Fibroblast of the aortic adventitia (primary cell): ENCODE data around the gene DCC. TPM values are rescaled to one million over a fixed set of nuclear protein-coding genes. Genes with fewer than 3 reads are reported as not detected.

Experiments
- DNase-seq: peaks from one replicate; pipeline ENCODE4 v3.0.0-alpha.2; 2010; ENCODE audit warnings: low read depth
- H3K4me3 ChIP-seq: 2 replicates; pipeline ENCODE4 v1.5.1; 2011; ENCODE audit warnings: low read depth, mild to moderate bottlenecking, control low read depth, low read length, moderate library complexity
- total RNA-seq: library from RNA; depleted of rRNA; stranded (reverse); fragments of >200 nt; gene quantifications from 2 replicates; pipeline ENCODE4 v1.2.3, GENCODE V29; 2012; ENCODE audit warnings: low replicate concordance
- TF ChIP-seq, protein P1 (sequence below): IDR thresholded peaks from 2 replicates; pipeline ENCODE4 v1.5.1; 2011; ENCODE audit warnings: mild to moderate bottlenecking, low read length, control low read depth, inconsistent platforms; ENCODE audit not compliant: insufficient read depth

Gene DCC
- total RNA-seq, 1 donor, result 0.09 TPM

DNA sequence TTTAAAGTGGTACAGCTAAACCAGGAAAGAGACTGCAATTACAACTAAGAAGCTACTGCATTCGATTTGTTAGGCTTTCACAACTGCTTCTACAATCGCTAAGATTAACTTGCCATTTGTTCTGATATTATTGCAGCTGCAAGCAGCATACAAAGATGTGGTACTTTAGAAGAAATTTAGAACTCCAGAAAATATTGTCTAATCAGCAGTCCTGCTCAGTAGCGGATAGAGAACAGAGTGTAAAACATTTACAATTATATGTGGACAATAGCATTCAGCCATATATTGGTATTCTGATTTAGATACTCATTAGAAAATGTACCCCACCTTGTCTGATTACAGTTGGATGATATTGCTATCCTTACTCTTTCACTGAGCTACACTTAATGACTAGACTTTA, 265.3 kb downstream of the DCC start:
- TF ChIP-seq, protein P1, sequence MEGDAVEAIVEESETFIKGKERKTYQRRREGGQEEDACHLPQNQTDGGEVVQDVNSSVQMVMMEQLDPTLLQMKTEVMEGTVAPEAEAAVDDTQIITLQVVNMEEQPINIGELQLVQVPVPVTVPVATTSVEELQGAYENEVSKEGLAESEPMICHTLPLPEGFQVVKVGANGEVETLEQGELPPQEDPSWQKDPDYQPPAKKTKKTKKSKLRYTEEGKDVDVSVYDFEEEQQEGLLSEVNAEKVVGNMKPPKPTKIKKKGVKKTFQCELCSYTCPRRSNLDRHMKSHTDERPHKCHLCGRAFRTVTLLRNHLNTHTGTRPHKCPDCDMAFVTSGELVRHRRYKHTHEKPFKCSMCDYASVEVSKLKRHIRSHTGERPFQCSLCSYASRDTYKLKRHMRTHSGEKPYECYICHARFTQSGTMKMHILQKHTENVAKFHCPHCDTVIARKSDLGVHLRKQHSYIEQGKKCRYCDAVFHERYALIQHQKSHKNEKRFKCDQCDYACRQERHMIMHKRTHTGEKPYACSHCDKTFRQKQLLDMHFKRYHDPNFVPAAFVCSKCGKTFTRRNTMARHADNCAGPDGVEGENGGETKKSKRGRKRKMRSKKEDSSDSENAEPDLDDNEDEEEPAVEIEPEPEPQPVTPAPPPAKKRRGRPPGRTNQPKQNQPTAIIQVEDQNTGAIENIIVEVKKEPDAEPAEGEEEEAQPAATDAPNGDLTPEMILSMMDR, result no peak
- DNase-seq, result no peak

DNA sequence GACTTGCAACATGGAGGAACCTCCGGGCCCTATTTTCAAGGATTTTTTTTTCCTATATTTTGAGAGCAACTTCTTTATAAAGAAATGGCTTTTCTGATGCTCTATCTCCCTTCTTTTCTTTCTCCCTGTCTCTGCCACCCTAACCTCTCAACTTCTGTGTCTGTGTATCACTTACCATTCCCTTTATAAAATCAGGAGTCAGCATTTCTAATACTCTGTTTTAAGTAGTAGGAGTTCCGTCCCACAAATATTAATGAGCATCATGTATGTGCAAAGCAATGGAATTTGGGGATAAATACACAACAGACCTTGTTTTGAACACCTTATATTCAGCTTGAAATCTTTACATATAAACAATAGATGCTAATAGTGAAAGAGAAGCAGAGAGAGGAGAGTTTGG, 268.0 kb downstream of the DCC start:
- TF ChIP-seq, protein P1, result no peak
- no peak overlapping the region for H3K4me3 ChIP-seq
- no peak for DNase-seq

More for the DNA sequence above, 265.3 kb downstream of the DCC start:
- H3K4me3 ChIP-seq, result no peak overlapping the region

DNA sequence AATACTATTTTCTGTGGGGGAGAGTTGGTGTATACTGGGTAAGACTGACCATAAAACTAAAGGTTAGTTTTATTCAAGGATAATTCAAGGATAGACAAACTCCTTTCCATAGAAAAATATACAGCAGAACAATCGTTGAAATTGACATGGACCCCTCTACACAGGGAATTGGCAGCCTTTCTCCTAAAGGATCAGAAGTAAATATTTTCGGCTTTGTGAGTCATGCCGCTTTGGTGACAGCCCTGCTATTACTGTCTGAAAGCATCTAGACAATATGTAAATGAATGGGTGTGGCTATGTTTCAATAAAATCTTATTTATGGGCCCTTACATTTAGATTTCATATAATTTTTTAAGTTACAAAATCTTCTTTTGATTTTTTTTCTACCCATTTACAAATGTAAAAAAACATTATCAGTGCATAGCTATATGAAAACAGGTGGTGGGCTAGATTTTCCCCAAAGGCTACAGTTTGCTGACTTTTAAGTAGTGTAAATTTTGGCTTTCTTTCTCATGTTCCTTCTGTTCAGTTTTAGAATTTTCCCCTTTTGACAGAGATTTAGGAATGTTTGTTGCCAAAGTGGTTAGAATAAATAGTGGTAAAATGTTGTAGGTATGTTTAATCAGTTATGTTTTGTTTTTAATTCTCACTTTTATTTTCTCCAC, 270.6 kb downstream of the DCC start:
- TF ChIP-seq, protein P1, result no peak
- no peak for DNase-seq
- H3K4me3 ChIP-seq, result no peak overlapping the region

DNA sequence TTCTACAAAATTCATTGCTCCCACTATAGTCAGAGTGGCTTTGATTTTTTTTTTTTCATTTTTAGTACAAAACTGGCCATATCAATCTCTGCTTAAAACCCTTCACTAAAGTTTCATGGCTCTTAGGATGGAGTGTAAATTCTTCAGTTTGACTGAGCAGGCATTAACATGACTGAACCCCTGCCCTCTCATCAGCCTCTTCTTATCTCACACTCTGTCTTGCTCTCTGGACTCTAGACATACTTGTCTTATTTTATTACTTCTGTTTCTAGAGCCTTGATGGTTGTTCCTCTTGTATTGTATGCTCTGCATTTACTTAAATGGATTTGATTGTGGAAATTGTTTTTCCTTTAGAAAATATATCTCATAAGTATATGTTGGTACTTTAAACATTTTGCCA, 272.4 kb downstream of the DCC start:
- no peak overlapping the region for H3K4me3 ChIP-seq
- DNase-seq, result no peak
- TF ChIP-seq, protein P1, result no peak

DNA sequence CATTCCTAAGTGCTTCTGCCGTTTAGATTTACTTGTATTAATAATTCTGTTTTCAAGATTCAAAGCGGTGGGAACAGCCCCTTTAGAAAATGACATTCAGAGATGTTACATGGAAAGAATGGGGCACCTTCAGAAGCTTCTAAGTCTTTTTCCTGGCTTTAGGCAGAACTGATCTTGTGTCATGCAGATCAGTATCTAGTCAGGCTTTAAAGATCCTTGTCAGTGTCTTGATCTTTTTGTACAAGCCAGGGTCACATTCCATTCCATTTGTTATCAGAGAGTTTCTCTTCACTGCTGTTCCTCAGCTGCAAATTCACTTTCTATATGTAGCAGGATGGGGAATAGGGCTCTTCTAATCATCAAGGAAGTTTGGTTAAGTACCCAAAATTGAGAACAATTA, 275.3 kb downstream of the DCC start:
- DNase-seq, result no peak
- TF ChIP-seq, protein P1, result no peak
- H3K4me3 ChIP-seq, result no peak overlapping the region

DNA sequence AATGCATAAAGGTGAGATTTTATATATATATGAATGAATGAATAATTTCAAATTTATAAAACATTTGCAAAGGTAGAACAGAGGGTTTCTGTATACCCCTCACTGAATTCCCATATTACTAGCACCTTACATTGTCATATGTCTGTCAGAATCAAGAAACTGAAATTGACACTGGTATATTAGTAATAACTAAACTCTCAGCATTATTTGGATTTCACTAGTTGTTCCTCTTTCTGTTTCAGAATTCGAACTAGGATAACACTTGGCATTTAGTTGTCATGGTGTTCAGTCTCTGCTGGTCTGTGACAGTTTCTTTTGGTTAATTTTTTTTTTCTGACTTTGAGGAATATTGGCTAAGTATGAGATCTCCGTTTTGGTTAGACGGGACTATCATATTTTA, 275.9 kb downstream of the DCC start:
- H3K4me3 ChIP-seq, result no peak overlapping the region
- DNase-seq, result no peak
- TF ChIP-seq, protein P1, result no peak

DNA sequence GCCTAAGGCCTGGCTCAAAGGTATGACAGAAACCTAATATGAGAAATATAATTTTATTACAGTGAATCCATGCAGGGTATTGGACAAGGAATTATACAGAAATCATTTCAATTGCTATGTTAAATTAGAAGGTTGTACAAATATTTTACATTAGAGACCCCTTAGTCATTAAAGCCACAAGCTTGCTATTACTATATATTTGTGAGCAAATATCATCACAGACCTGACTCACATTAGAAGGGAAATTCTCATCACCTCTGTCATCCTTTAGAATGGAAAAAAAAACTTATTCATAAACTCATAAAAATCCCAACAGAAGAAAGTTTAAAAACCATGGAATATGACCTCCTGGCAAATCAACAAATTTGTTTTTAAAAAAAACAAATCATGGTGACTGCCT, 277.9 kb downstream of the DCC start:
- TF ChIP-seq, protein P1, result no peak
- no peak overlapping the region for H3K4me3 ChIP-seq
- DNase-seq, result no peak
